SK-N-SH (cell line): ENCODE results near the gene DEPDC5.

Experiments used
- EP300 ChIP-seq, 2 experiments: IDR thresholded peaks; 2 replicates each; pipeline versions ENCODE4 v1.4.0 to v1.6.1; 2012; ENCODE audit warnings: borderline replicate concordance in 1 of 2, low read depth in 1 of 2, low read length in 1 of 2
- EZH2phosphoT487 ChIP-seq: fragments of 200-600 bp; sonication (generic); IDR thresholded peaks from 2 replicates; pipeline ENCODE4 v1.6.1; 2017; ENCODE audit warnings: low read depth, mixed run types, mild to moderate bottlenecking, antibody characterized with exemption, moderate library complexity, borderline replicate concordance
- FOXM1 ChIP-seq: IDR thresholded peaks from 2 replicates; pipeline ENCODE4 v1.4.0; 2012; ENCODE audit warnings: low read depth, mild to moderate bottlenecking
- JUND ChIP-seq: IDR thresholded peaks from 2 replicates; pipeline ENCODE4 v1.4.0; 2012
- NFIC ChIP-seq: IDR thresholded peaks from 2 replicates; pipeline ENCODE4 v1.4.0; 2012; ENCODE audit warnings: borderline replicate concordance
- POLR2AphosphoS5 ChIP-seq: IDR thresholded peaks from 2 replicates; pipeline ENCODE4 v1.6.1; 2012; ENCODE audit warnings: low read depth, low read length
- REST ChIP-seq: IDR thresholded peaks from 2 replicates; pipeline ENCODE4 v1.6.1; 2012; ENCODE audit warnings: mild to moderate bottlenecking, low read depth, low read length, moderate library complexity
- SIN3A ChIP-seq: IDR thresholded peaks from 2 replicates; pipeline ENCODE4 v1.6.1; 2012; ENCODE audit warnings: low read depth, mild to moderate bottlenecking, low read length, moderate library complexity, borderline replicate concordance
- TAF1 ChIP-seq: IDR thresholded peaks from 2 replicates; pipeline ENCODE4 v1.6.1; 2012; ENCODE audit warnings: low read depth, mild to moderate bottlenecking, low read length, moderate library complexity, borderline replicate concordance
- YY1 ChIP-seq: IDR thresholded peaks from 2 replicates; pipeline ENCODE4 v1.4.0; 2012; ENCODE audit warnings: low read depth, mild to moderate bottlenecking
- TF ChIP-seq, protein P1 (sequence below): fragments of 200-600 bp; sonication (generic); IDR thresholded peaks from 2 replicates; pipeline ENCODE4 v1.6.1; 2017; ENCODE audit warnings: antibody characterized with exemption, mild to moderate bottlenecking, moderate library complexity

DNA sequence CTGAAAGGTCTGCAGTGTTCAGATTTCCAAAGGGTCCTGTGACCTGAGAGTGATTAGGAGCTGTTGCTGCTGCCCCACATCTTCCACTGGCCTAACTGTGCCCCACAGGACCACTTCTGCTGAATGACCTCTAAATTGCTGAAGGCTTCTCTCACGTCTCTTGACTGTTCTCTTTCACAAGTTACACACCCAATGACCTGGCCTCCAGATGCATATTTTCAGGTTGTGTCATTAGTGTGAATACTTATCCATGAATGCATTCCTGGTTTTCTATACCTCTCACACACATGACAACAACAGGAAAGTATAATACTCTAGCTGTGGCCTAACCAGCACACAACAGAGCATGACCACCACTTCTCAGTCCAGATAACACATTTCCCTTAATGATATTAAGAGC, 19.3 kb upstream of the DEPDC5 start:
- TF ChIP-seq, protein P1, sequence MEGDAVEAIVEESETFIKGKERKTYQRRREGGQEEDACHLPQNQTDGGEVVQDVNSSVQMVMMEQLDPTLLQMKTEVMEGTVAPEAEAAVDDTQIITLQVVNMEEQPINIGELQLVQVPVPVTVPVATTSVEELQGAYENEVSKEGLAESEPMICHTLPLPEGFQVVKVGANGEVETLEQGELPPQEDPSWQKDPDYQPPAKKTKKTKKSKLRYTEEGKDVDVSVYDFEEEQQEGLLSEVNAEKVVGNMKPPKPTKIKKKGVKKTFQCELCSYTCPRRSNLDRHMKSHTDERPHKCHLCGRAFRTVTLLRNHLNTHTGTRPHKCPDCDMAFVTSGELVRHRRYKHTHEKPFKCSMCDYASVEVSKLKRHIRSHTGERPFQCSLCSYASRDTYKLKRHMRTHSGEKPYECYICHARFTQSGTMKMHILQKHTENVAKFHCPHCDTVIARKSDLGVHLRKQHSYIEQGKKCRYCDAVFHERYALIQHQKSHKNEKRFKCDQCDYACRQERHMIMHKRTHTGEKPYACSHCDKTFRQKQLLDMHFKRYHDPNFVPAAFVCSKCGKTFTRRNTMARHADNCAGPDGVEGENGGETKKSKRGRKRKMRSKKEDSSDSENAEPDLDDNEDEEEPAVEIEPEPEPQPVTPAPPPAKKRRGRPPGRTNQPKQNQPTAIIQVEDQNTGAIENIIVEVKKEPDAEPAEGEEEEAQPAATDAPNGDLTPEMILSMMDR: no peak
- TF ChIP-seq NFIC (no peak), JUND (0 out of 2 replicates have a peak, but pooled peaks have one; percentile 36), EP300 (IDR thresholded peaks at IDR 0.05; ENCODE audit: borderline replicate concordance in 1 of 2, low read depth in 1 of 2, low read length in 1 of 2) (0 out of 4 replicates have a peak, but pooled peaks of 1 of the 2 experiments have one; percentile 50), EZH2phosphoT487 (no peak), FOXM1 (no peak), POLR2AphosphoS5 (no peak), YY1 (no peak), REST (no peak), TAF1 (no peak), SIN3A (no peak)
